VCaP (cell line): ENCODE data around the gene DCAF5.
"Not testable (repeated sequence)": the region's sequence is repeated elsewhere in the genome, so short reads cannot be mapped to it uniquely, and the experiment has no call there.

Experiments used
- H3K27ac ChIP-seq: fragments of 450-650 bp; 2 replicates; pipeline ENCODE4 v1.5.1; 2017
- CTCF ChIP-seq: fragments of 450-650 bp; conservative IDR thresholded peaks from 2 replicates; pipeline ENCODE4 v1.5.1; 2017; ENCODE audit warnings: mild to moderate bottlenecking, moderate library complexity

DCAF5 gene

DNA sequence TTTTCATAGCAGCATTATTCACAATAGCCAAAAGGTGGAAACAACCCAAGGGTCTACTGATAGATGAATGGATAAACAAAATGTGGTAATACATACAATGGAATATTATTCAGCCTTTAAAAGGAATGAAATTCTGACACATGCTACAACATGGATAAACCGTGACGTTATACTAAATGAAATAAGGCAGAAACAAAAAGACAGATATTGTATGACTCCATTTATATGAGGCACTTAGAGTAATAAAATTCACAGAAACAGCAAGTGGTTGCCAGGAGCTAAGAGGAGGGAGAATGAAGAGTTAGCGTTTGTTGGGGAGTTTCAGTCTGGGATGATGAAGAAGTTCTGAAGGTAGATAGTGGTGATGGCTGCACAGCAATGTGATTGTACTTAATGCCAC lies 76.6 kb downstream of the DCAF5 start:
- H3K27ac ChIP-seq: no peak overlapping the region
- no peak for TF ChIP-seq CTCF

- H3K27ac ChIP-seq: no peak overlapping the region
- no peak for TF ChIP-seq CTCF
These were observed 79.0 kb downstream of the DCAF5 start for GRCh38 chr14:69073915-69074314.

- no peak for TF ChIP-seq CTCF
- H3K27ac ChIP-seq: no peak overlapping the region
These were observed 79.5 kb downstream of the DCAF5 start for GRCh38 chr14:69073429-69073828.

DNA sequence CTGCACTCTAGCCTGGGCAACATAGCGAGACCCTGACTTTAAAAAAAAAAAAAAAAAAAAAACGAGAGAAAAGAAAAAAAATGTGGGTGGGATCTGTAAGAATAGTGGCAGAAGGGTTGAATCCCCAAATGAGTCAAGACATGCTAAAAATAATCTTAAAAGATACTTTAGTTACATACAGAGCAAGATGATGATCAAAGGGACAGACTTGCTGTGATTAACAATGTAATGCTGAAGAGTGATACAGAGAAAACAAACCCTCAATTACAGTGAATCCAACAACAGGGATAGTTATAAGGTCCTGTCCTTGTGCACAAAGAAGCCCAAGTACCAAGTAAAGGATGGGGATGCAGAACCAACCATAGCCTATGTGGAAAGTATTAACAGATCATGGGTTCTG lies 80.3 kb downstream of the DCAF5 start:
- H3K27ac ChIP-seq: no peak overlapping the region
- no peak for TF ChIP-seq CTCF

DNA sequence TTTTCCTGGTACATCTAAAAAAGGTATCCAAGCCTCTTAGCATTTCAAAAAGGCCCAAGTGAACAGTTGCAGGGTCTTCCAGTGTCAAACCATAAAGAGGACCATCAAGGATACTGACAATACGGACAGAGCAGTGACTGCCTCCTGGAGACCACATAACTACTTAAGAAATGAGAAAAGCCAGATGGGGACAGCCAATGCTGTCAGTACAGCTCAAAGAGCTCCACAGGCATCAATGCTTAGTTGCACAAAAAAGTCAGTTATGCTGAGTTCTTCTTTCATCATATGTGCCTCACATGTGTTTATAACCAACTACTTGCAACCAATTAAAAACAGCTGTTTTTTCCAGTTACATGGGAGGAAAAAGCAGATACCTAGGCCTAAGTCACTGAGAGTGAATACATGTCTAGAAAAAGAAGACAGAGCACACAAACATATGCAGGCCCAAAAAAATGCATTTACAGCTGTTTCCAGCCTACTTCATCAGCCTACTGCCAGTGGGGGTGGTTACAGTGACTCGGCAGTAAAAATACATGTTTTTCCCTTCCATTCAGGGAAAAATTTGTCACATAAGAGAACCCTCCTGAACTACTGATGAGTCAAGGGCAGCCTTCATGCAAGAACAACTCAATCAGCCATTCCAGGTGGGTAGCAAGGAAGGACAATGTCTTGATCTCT lies 84.0 kb downstream of the DCAF5 start:
- TF ChIP-seq CTCF: no peak
- H3K27ac ChIP-seq: no peak overlapping the region

DNA sequence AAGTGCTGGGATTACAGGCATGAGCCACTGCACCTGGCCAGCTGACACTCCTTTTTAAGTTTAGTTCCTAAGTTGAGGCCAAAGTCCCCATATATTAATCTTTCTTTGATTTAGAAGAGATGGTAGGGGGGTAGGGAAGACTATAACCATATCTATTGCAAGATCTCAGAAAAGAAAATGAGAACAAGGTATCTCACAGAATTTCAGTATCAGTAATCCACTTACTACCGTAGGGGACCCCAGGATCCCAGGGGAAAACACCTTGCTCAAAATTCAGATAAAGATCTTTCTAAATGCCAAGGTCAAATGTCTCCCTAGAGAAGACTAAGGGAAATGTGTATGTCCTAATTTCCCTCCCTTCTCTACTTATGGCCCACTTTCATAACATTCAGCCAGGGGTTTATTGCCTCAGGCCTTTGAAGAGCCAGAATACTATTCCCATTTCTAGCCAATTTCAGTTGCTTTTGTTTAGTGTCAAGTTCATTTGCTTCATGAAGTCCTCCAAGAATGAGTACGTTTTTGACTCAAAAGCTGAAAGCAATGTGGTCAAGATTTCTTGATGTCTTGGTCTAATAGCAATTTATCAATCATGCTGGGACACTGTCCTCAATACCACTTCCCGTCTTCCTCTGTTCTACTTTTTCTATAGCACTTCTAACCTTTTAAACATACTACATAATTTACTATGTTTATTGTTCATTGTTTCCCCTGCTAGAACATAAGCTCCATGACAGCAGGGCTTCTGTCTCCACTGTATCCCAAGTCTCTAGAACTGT lies 86.3 kb downstream of the DCAF5 start:
- TF ChIP-seq CTCF: no peak
- H3K27ac ChIP-seq: no peak overlapping the region

GRCh38 chr14:69065934-69066333 lies 87.0 kb downstream of the DCAF5 start:
- H3K27ac ChIP-seq: not testable (repeated sequence)

DNA sequence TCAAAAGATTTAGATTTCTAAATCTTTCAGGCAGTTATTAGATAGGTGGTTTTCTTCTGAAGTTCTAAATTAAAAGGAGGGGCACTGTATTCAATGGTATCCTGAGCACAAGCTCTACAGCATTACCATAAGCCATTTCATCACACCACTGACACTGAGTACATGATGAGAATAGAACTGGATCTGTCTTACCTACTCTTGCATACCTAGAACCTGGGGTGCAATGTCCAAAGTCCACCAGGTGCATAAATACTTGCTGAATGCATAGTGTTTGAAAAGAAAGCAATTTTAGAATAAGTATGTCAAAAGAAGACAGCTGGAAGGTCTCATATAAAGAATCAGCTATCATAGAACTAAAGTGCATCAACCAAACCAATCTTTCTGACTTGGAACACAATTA lies 88.3 kb downstream of the DCAF5 start:
- TF ChIP-seq CTCF: no peak
- H3K27ac ChIP-seq: no peak overlapping the region
